GM18508 (cell line): Measurements from ENCODE around the gene WDFY2.
"Not testable (repeated sequence)": the region's sequence is repeated elsewhere in the genome, so short reads cannot be mapped to it uniquely, and the experiment has no call there.

ENCODE experiments used
- ATAC-seq: cut with Tn5 transposase; IDR thresholded peaks from one replicate; pipeline ENCODE4 v1.9.1; 2021; ENCODE audit warnings: moderate number of reproducible peaks; ENCODE audit not compliant: insufficient read depth, unreplicated experiment

Gene WDFY2

DNA sequence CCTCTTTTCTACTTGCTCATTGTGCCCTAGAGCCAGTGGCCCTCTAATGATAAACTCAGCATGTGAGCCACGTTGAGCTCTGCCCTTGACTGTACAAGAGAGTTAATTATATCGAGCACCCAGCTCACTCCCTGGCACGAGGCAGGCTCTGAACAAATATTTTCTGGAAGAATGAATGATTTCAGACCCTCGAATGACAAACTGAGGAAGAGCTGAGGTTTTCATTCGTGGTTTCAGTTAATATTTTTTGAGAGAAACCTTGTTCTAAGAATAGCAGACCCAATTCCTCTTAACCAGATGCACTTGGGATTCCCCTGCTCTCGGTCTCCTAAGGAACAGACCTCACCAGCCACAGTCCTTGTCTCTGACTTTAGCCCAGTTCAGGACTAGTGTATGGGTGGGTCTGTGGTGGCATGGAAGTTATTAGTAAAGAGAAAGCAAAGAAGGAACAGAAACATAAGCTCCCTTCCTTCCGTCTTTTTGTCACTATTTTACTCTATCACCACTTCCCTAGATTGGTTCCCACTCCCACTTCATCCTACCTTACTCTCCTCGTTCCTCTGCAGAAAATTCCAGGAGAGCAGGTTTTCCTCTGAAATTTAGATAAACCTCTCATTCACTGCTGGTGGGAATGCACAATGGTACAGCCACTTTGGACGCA is 22.1 kb upstream of the WDFY2 start:
- ATAC-seq: peak; percentile 75

DNA sequence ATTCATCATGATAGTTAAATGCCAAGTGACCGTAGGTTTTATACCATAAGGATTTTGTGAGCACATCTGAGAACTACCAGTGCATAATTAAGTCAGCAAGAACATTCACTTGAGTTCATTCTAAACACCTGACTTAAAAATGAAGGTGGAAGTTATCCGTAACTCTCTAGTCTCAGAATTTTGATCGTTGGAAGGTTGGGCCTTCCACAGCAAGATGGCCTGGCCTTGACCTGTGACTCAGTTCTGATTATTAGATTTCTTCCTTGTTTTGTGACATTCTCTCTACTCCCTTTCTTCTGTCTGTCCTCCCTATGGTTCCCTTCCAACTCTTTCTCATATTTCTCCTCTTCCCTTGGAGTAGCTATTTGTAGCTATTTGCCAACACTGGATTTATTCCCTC is 20.0 kb upstream of the WDFY2 start:
- ATAC-seq: no peak

- ATAC-seq: no peak
Measured at GRCh38 chr13:51564671-51565070, 19.6 kb upstream of the WDFY2 start.

DNA sequence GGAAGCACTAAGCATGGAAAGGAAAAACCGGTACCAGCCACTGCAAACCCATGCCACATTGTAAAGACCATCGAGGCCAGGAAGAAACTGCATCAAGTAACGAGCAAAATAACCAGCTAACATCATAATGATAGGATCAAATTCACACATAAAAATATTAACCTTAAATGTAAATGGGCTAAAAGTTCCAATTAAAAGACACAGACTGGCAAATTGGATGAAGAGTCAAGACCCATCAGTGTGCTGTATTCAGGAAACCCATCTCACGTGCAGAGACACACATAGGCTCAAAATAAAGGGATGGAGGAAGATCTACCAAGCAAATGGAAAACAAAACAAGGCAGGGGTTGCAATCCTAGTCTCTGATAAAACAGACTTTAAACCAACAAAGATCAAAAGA is 15.3 kb upstream of the WDFY2 start:
- ATAC-seq: not testable (repeated sequence)

- ATAC-seq: no peak
Measured at GRCh38 chr13:51576754-51577153, 7.5 kb upstream of the WDFY2 start.

DNA sequence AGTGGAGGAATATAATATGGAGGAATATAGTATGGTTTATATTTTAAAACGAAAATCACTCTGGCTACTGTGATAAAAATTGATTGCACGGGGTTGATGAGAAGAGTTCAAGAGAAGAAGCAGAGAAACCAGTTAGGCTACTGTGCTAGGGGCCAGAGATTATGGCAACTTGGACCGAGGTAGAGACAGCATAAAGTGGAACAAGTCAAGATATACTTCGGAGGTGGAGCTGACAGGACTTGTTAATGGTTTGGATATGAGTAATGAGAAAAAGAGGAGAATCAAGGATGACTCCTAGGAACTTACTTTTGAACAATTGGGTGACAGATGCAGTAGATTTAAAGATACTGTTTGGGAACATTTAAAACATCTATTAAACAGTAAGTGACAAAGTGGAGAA is 6.6 kb upstream of the WDFY2 start:
- no peak for ATAC-seq

- no peak for ATAC-seq
Measured at GRCh38 chr13:51579676-51580075, 4.6 kb upstream of the WDFY2 start.

- ATAC-seq: no peak
Measured at GRCh38 chr13:51581148-51581820, 3.0 kb upstream of the WDFY2 start.

GRCh38 chr13:51583469-51583874 is 790 bp upstream of the WDFY2 start:
- no peak for ATAC-seq

DNA sequence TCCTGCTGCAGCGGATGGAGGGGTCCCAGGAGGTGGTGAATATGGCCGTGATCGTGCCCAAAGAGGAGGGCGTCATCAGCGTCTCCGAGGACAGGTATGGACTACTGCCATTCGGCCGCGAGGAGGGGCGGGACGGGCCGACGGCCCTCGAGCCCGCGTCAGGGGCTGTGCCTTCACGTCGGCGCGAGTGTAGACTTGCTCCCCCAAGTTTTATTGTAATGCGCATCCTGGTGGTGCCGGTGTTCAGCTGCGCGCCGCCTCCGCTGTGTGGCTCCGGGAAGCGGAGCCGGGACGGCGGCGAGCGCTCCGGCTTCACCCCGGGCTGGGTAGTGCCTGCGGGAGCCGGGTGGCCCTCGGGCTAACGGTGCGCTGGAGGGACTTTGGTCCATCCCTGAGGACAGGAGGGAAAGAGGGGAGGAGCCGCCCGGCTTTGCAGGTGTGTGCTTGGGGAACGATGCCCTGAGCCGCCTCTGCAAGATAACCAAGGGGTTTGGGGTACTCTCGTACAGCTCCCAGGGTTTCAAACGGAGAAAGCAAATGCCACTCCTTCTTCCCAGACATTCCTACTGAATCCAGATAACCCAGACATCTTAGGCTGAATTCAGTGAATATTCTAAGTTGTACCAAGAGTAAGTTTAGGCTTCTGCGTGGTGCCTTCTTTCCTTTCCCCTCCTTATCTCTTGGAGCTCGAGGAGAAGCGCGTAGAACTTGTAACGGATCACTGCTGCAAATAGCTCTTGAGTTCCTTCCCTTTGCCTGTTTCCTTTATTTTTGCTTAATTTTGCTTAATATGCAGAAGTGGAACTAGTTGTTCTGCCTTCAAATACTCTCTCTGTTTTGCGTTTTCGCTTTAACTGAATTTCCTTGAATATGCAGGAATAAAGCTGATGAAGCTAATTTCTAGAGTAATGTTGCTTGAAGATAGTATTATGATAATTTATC is 740 bp downstream of the WDFY2 start:
- ATAC-seq: peak; percentile 13

DNA sequence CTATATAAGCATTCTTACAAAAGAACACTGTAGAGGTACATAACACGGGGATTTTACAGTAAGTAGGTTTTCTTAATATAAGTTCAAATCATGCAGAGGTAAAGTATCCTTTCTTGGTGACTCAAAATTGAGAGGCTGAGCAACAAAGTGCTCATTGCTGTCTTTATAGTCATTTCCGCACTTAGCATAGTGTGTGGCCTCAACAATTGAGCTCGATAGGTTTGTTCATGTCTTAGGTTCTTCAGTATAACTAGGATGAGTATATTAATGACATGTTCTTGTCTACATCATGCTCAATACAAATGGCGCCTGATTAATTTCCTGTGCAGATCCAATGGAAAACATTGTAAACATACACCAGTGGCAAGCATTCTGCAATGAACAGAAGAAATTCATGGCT is 1.4 kb downstream of the WDFY2 start:
- ATAC-seq: no peak

DNA sequence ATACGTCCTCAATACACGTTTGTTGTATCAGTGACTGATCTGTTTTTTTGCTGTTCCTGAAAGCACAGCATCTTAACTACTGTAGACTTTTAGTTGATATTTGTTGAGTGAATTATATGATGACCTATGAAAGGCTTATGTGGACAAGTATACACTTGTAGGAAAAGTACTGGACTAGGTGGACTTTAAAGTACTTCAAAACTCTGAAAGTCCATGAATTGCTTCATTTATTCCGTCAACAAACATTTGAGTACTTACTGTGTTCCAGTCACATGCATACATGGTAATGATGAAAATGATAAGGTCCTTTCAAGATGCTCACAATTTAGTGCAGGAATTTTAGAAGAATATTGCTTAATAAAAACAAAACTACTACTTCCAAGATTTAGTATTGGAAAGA is 3.1 kb downstream of the WDFY2 start:
- ATAC-seq: no peak

- ATAC-seq: no peak
Measured at GRCh38 chr13:51588406-51588949, 4.2 kb downstream of the WDFY2 start.

DNA sequence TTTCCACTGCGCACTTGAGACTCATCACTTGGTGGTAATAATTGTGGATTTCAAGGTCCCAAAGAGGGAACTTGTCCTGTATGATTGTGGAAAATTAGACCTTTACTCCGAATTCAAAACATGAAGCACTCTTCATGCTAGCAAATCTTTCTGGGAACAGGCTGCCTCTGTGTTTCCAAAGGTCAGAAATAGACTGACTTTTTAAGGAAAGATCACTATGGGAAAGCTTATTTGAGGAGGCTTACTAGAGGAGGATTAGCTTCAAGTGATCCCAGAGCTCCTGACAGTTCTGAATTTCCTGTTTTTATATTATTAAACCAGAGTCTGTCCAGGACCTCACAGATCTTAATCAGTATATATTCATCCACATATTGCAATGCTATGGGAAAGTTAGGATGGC is 5.5 kb downstream of the WDFY2 start:
- ATAC-seq: no peak

GRCh38 chr13:51590231-51590970 is 6.1 kb downstream of the WDFY2 start:
- ATAC-seq: no peak

DNA sequence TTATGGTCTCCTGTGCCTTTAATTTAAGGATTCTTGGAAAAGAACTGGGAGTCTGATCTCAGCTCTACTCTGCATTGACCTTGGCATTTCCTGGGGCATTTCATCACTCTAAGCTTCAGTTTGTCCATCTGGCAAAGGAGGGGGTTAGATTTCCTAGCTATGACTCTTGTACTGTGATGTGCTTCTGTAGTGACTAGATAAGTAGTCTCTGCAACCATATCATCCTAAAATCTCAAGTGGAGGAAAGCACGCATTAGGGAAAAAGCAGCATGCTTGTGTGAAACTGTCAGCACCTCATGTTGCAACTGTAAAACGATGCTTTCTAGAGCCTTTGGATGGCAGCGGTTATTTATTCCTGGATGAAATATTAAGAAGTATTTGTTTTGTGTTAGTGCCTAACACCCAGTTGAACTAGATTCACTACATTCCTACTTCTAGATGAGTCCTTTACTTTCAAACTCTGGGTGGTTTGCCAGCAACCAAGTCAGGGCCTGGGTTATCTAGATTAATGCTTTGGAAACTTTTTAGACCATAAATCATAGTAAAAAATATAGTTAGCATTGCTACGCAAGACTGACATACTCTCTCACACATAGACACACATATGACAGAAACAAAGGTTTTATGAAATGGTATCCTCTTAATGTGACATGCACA is 6.8 kb downstream of the WDFY2 start:
- no peak for ATAC-seq

- not testable (repeated sequence) for ATAC-seq
Measured at GRCh38 chr13:51591938-51592337, 7.7 kb downstream of the WDFY2 start.

DNA sequence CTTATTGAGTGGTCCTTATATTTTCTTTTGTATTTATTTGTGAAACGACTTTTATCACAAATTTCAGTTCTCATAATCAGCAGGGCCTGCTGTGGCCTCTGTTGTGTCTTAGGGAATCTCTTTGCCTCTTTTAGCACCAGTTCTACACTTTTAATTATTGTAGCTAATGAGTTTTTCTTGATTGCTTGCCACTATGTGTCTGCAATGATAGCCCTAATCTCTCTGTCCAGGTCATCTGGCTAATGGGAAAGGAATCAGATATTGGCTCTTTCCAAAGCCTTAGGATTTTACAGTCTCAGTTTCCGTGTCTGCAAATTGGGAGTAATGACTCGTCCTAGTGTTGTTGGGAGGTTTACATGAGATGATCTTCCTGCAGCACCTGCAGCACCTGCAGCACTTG is 10.2 kb downstream of the WDFY2 start:
- no peak for ATAC-seq

DNA sequence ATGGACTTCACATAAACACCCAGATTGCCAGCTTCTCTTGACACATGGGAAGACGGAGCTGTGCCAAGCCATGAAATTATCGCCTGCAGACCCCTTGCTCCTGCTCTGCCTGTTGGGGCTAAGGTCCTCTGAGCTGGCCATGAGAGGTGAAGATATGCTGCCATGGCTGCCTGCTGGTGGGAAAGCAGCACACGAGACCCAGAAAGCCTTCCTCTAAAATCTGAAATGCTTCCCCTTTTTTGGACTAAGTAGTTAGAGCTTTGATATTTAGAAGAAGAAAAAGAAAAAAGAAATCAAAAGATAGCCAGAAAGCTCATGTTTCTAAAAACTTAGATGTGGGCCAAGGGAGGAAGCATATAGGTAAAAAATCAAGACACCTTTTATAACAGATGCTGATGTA is 11.2 kb downstream of the WDFY2 start:
- ATAC-seq: no peak

- ATAC-seq: no peak
Measured at GRCh38 chr13:51596541-51596940, 12.3 kb downstream of the WDFY2 start.
